Body of pancreas (tissue), 4 donors: ENCODE data around the gene CUEDC1.

ENCODE experiments used
- CTCF ChIP-seq, 7 experiments: fragments of 450-650 bp in 4 of 7; fragments of 200-600 bp in 3 of 7; sonication (generic) in 3 of 7; IDR thresholded peaks; one replicate each; pipeline ENCODE4 v1.5.1; 2016 to 2019; ENCODE audit warnings: antibody characterized with exemption in 7 of 7
- POLR2A ChIP-seq, 3 donors: fragments of 450-650 bp; IDR thresholded peaks; one replicate each; pipeline ENCODE4 v1.6.1; 2016; ENCODE audit warnings: antibody characterized with exemption in 3 of 3, mild to moderate bottlenecking in 2 of 3

DNA sequence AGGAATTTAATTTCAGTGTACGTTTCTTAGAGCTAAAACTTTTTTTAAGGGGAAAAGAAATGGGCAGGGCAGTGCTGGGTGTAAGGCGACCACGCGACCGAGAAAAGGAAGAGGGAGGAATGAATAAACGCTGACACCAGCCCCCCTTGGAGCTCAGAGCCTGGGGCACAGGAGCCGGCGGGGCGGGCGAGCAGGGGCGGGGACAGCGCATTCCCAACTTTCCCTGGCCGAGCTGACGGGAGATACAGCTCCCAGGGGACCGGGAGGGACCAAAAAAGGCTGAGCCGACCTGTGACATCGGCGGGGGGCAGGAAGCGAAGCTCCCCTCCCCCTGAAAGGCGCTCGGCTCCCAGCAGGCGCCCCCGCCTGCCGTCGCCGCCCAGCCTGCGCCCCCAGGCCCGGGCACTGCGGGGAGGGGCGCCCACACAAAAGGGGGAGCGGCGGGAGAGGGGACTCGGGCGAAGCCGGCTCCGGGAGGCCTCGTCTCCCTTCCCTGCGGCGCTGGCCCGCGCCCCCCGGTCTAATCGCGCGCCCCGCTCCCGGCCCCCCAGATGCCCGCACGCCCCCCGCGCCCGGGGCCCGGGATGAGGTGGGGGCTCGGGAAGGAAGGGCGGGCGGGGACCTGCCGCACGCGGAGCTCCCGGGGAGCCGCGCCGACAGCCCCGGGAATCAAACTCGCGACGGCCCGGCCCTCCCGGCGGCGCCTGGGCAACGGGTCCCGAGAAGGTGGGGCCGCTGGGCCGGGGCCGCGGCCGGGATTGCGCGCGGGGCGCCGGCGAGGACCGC, 622 bp downstream of the CUEDC1 start:
- TF ChIP-seq CTCF (IDR thresholded peaks at IDR 0.05), result no peak
- TF ChIP-seq POLR2A (IDR thresholded peaks at IDR 0.05), result peak; percentile 33 to 65 (median 61)
